ENCODE results near the gene GFPT2. TPM values are rescaled to one million over a fixed set of nuclear protein-coding genes. Genes with fewer than 3 reads are reported as not detected.

The GFPT2 gene
- total RNA-seq, 1 donor from 2014 or later = 0.62 TPM

- peaks cover 82% of the 10 kb centered on the region for H3K36me3 Mint-ChIP-seq (ENCODE audit: low read depth)
- no peak for ATAC-seq (ENCODE audit: low read depth)
- POLR2A ChIA-PET = no interaction called here
Observed at GRCh38 chr5:180282281-180282680, 70.9 kb downstream of the GFPT2 start.

GRCh38 chr5:180281706-180282105 is 71.4 kb downstream of the GFPT2 start:
- POLR2A ChIA-PET = no interaction called here
- CTCF ChIA-PET = interaction anchor here (1.3 to 1.4 kb wide), 2 partner anchors 12 to 34 kb away, joined by 4 to 5 read pairs; no protein-coding TSS in a partner anchor
- no peak overlapping the region for H3K4me3 Mint-ChIP-seq
- no peaks in the 10 kb centered on the region for H3K9me3 Mint-ChIP-seq
- intact Hi-C loops (cut with micrococcal nuclease) = no loop called here
- peaks cover 83% of the 10 kb centered on the region for H3K36me3 Mint-ChIP-seq (ENCODE audit: low read depth)
- DNase-seq (no peak), ATAC-seq (ENCODE audit: low read depth) (no peak)
- H3K4me1 Mint-ChIP-seq = no peaks in the 10 kb centered on the region
- H3K27me3 Mint-ChIP-seq = no peaks in the 10 kb centered on the region
- no peak for TF ChIP-seq CTCF (IDR thresholded peaks at IDR 0.05)
- H3K27ac Mint-ChIP-seq = no peak overlapping the region

More at GRCh38 chr5:180282281-180282680, 70.9 kb downstream of the GFPT2 start:
- H3K4me1 Mint-ChIP-seq = no peaks in the 10 kb centered on the region
- no peak for DNase-seq
- no peaks in the 10 kb centered on the region for H3K9me3 Mint-ChIP-seq
- intact Hi-C loops (cut with micrococcal nuclease) = no loop called here
- CTCF ChIA-PET = interaction anchor here (1.3 to 1.4 kb wide), 2 partner anchors 11 to 34 kb away, joined by 4 to 5 read pairs; no protein-coding TSS in a partner anchor
- no peak for TF ChIP-seq CTCF (IDR thresholded peaks at IDR 0.05)
- no peak overlapping the region for H3K27ac Mint-ChIP-seq
- no peak overlapping the region for H3K4me3 Mint-ChIP-seq
- H3K27me3 Mint-ChIP-seq = no peaks in the 10 kb centered on the region

DNA sequence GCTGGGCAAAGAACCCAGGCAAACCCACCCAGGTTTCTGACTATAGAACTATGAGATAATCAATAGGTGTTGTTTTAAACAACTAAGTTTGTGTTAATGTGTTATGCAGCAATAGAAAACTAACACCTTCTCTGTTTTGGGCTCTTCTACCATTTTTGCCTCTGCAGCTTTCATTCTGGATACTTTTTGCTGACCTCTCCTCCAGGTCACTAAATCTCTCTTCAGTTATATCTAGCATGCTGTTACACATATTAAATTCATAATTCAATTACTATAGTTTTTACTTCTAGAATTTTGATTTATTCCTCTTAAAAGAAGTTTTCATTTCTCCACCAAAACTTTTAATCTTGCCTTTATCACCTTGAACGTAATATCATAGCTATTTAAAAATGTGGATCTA is 78.4 kb downstream of the GFPT2 start:
- ATAC-seq (ENCODE audit: low read depth) (no peak), DNase-seq (no peak)
- POLR2A ChIA-PET = no interaction called here
- peaks cover 76% of the 10 kb centered on the region for H3K36me3 Mint-ChIP-seq (ENCODE audit: low read depth)
- intact Hi-C loops (cut with micrococcal nuclease) = no loop called here
- CTCF ChIA-PET = no interaction called here
- H3K27me3 Mint-ChIP-seq = no peaks in the 10 kb centered on the region
- no peak for TF ChIP-seq CTCF (IDR thresholded peaks at IDR 0.05)
- H3K27ac Mint-ChIP-seq = no peak overlapping the region
- no peaks in the 10 kb centered on the region for H3K4me1 Mint-ChIP-seq
- H3K9me3 Mint-ChIP-seq = peaks cover 18% of the 10 kb centered on the region
- H3K4me3 Mint-ChIP-seq = no peak overlapping the region

- Mint-ChIP-seq H3K4me3 (no peak overlapping the region), H3K4me1 (no peaks in the 10 kb centered on the region), H3K9me3 (peaks cover 30% of the 10 kb centered on the region), H3K36me3 (ENCODE audit: low read depth) (peaks cover 78% of the 10 kb centered on the region), H3K27me3 (no peaks in the 10 kb centered on the region), H3K27ac (no peak overlapping the region)
- no peak for TF ChIP-seq CTCF (IDR thresholded peaks at IDR 0.05)
- CTCF ChIA-PET = no interaction called here
- intact Hi-C loops (cut with micrococcal nuclease) = no loop called here
- DNase-seq (no peak), ATAC-seq (ENCODE audit: low read depth) (no peak)
- POLR2A ChIA-PET = interaction anchor here (0.5 kb wide), 1 partner anchor 22 kb away, joined by 8 read pairs; no protein-coding TSS in a partner anchor
Observed at GRCh38 chr5:180271221-180271620, 81.9 kb downstream of the GFPT2 start.

GRCh38 chr5:180259260-180259611 is 93.9 kb downstream of the GFPT2 start:
- ChIA-PET CTCF (no interaction called here), POLR2A (no interaction called here)
- TF ChIP-seq CTCF (IDR thresholded peaks at IDR 0.05) = no peak
- H3K36me3 Mint-ChIP-seq (ENCODE audit: low read depth) = peaks cover 93% of the 10 kb centered on the region
- H3K27me3 Mint-ChIP-seq = no peaks in the 10 kb centered on the region
- DNase-seq (no peak), ATAC-seq (ENCODE audit: low read depth) (no peak)
- no peak overlapping the region for H3K4me3 Mint-ChIP-seq
- intact Hi-C loops (cut with micrococcal nuclease) = no loop called here
- H3K9me3 Mint-ChIP-seq = peaks cover 56% of the 10 kb centered on the region
- H3K27ac Mint-ChIP-seq = no peak overlapping the region
- no peaks in the 10 kb centered on the region for H3K4me1 Mint-ChIP-seq

Data from activated B cell treated with CpG ODN at 0.5 μM for 24 hours (primary cell).